Stimulated activated CD4-positive, alpha-beta T cell treated with anti-CD3 and anti-CD28 coated beads, Interleukin-1b, Interleukin-23, amount 100 ng/mL, for 1 hour (primary cell): ENCODE data around the gene IL1RL2.

Experiments used
- DNase-seq, 2 donors: peaks; one replicate each; pipeline ENCODE4 v3.0.0-alpha.2; 2020; ENCODE audit warnings: low read depth in 2 of 2

IL1RL2 gene

GRCh38 chr2:102186791-102187495, at the start of gene IL1RL2:
Gene IL1RL2, plus strand, starts transcription at chr2:102187023. Its CDS starts 845 bp downstream, at chr2:102187868.
- DNase-seq = no peak

- no peak for DNase-seq
Observed at GRCh38 chr2:102137138-102137537, 49.7 kb upstream of the IL1RL2 start.

GRCh38 chr2:102138331-102138730, 48.5 kb upstream of the IL1RL2 start:
- DNase-seq = no peak

GRCh38 chr2:102139851-102140250, 47.0 kb upstream of the IL1RL2 start:
- DNase-seq = no peak

GRCh38 chr2:102140377-102140776, 46.4 kb upstream of the IL1RL2 start:
- no peak for DNase-seq

- no peak for DNase-seq
Observed at GRCh38 chr2:102141011-102141943, 45.5 kb upstream of the IL1RL2 start.

- DNase-seq = no peak
Observed at GRCh38 chr2:102141970-102142828, 44.6 kb upstream of the IL1RL2 start, which contains the start of gene IL1R1. Gene IL1R1, plus strand, starts transcription at chr2:102142746. Its CDS starts 14,979 bp downstream, at chr2:102157725.

- DNase-seq = no peak
Observed at GRCh38 chr2:102142829-102143449, 43.9 kb upstream of the IL1RL2 start.

GRCh38 chr2:102143450-102143985, 43.3 kb upstream of the IL1RL2 start:
- no peak for DNase-seq

- no peak for DNase-seq
Observed at GRCh38 chr2:102144128-102144527, 42.7 kb upstream of the IL1RL2 start.

- DNase-seq = no peak
Observed at GRCh38 chr2:102145107-102145506, 41.7 kb upstream of the IL1RL2 start.

GRCh38 chr2:102145934-102146333, 40.9 kb upstream of the IL1RL2 start:
- no peak for DNase-seq

GRCh38 chr2:102147935-102148334, 38.9 kb upstream of the IL1RL2 start:
- no peak for DNase-seq

GRCh38 chr2:102149243-102149642, 37.6 kb upstream of the IL1RL2 start:
- DNase-seq = no peak

GRCh38 chr2:102149644-102150455, 37.0 kb upstream of the IL1RL2 start:
- DNase-seq = no peak

- DNase-seq = no peak
Observed at GRCh38 chr2:102154364-102154763, 32.5 kb upstream of the IL1RL2 start.

GRCh38 chr2:102154946-102155702, 31.7 kb upstream of the IL1RL2 start:
- no peak for DNase-seq

GRCh38 chr2:102155703-102156515, 30.9 kb upstream of the IL1RL2 start:
- no peak for DNase-seq
